Natural killer cell treated with Interleukin-12 subunit alpha and Interleukin-12 subunit beta and Interleukin-15 and Interleukin-18, amount 100 ng/mL, for 72 hours (primary cell): ENCODE measurements around the gene FBXO10. TPM values are rescaled to one million over a fixed set of nuclear protein-coding genes. Genes with fewer than 3 reads are reported as not detected.

Source experiments
- ATAC-seq, 2 donors: fragments of 150-1000 bp; cut with Tn5 transposase in 1 of 2; sonication (Bioruptor Pico), chemical (Tn5 transposase) in 1 of 2; 2 replicates each; pipeline ENCODE4 v1.10.0; 2021
- DNase-seq: peaks from one replicate; pipeline ENCODE4 v3.0.0; 2022; ENCODE audit warnings: low spot score
- H3K27ac Mint-ChIP-seq, 2 donors: 1 replicate in 1 of 2; 2 replicates in 1 of 2; pipeline ENCODE4 v1.8.0; 2022; ENCODE audit warnings: mixed read lengths in 2 of 2, mild to moderate bottlenecking in 1 of 2, moderate library complexity in 1 of 2
- H3K27me3 Mint-ChIP-seq, 2 donors: 1 replicate in 1 of 2; 2 replicates in 1 of 2; pipeline ENCODE4 v1.8.0; 2022; ENCODE audit warnings: mixed read lengths in 2 of 2
- H3K36me3 Mint-ChIP-seq: one replicate; pipeline ENCODE4 v1.8.0; 2022; ENCODE audit warnings: mixed read lengths
- H3K4me1 Mint-ChIP-seq, 2 donors: 1 replicate in 1 of 2; 2 replicates in 1 of 2; pipeline ENCODE4 v1.8.0; 2022; ENCODE audit warnings: low read depth in 2 of 2, mixed read lengths in 2 of 2, mild to moderate bottlenecking in 1 of 2
- H3K4me3 Mint-ChIP-seq: one replicate; pipeline ENCODE4 v1.8.0; 2022; ENCODE audit warnings: mixed read lengths
- H3K9me3 Mint-ChIP-seq: 2 replicates; pipeline ENCODE4 v1.8.0; 2022; ENCODE audit warnings: mixed read lengths
- total RNA-seq, 2 donors: library from RNA; stranded (reverse); gene quantifications; one replicate each; pipeline ENCODE4 v1.2.3, GENCODE V29; 2022

The FBXO10 gene
- total RNA-seq, 2 donors from 2014 or later, result 4.3 to 8.7 TPM

- peaks cover 20 to 24% of the 10 kb centered on the region in 2 donors for H3K4me1 Mint-ChIP-seq
- no peaks in the 10 kb centered on the region for H3K9me3 Mint-ChIP-seq
- DNase-seq, result no peak
- peak in 1 of 2 donors; percentile 12 for ATAC-seq
- no peak overlapping the region for H3K27ac Mint-ChIP-seq
- H3K36me3 Mint-ChIP-seq, result peaks cover 4% of the 10 kb centered on the region
- H3K27me3 Mint-ChIP-seq, result no peaks in the 10 kb centered on the region
- H3K4me3 Mint-ChIP-seq, result peak overlapping the region; percentile 71
Observed at GRCh38 chr9:37575511-37575914, 667 bp downstream of the FBXO10 start.

GRCh38 chr9:37575001-37575400, 1.2 kb downstream of the FBXO10 start:
- ATAC-seq (no peak), DNase-seq (no peak)
- Mint-ChIP-seq H3K27me3 (no peaks in the 10 kb centered on the region), H3K4me3 (peak overlapping the region; percentile 71), H3K36me3 (no peaks in the 10 kb centered on the region), H3K27ac (no peak overlapping the region), H3K4me1 (peaks cover 20 to 24% of the 10 kb centered on the region in 2 donors), H3K9me3 (no peaks in the 10 kb centered on the region)

GRCh38 chr9:37574241-37574721, 1.9 kb downstream of the FBXO10 start:
- Mint-ChIP-seq H3K36me3 (no peaks in the 10 kb centered on the region), H3K4me1 (peaks cover 20 to 24% of the 10 kb centered on the region in 2 donors), H3K27ac (no peak overlapping the region), H3K9me3 (no peaks in the 10 kb centered on the region), H3K4me3 (no peak overlapping the region), H3K27me3 (no peaks in the 10 kb centered on the region)
- ATAC-seq (no peak), DNase-seq (no peak)

GRCh38 chr9:37571282-37571681, 4.9 kb downstream of the FBXO10 start:
- no peaks in the 10 kb centered on the region for H3K27me3 Mint-ChIP-seq
- peaks cover 13 to 17% of the 10 kb centered on the region in 2 donors for H3K4me1 Mint-ChIP-seq
- no peak overlapping the region for H3K27ac Mint-ChIP-seq
- DNase-seq (no peak), ATAC-seq (no peak)
- no peaks in the 10 kb centered on the region for H3K9me3 Mint-ChIP-seq
- peaks cover 4% of the 10 kb centered on the region for H3K36me3 Mint-ChIP-seq
- H3K4me3 Mint-ChIP-seq, result no peak overlapping the region

- no peak for DNase-seq
- peaks cover 0 to 2% of the 10 kb centered on the region in 2 donors for H3K4me1 Mint-ChIP-seq
- no peak overlapping the region for H3K27ac Mint-ChIP-seq
Observed at GRCh38 chr9:37566716-37567115, 9.5 kb downstream of the FBXO10 start.

GRCh38 chr9:37565661-37566618, 10.2 kb downstream of the FBXO10 start:
- no peak for DNase-seq
- Mint-ChIP-seq H3K27me3 (no peaks in the 10 kb centered on the region), H3K27ac (no peak overlapping the region), H3K36me3 (peaks cover 11% of the 10 kb centered on the region), H3K9me3 (no peaks in the 10 kb centered on the region), H3K4me1 (peaks cover 0 to 2% of the 10 kb centered on the region in 2 donors), H3K4me3 (no peak overlapping the region)
- ATAC-seq, result no peak

More at GRCh38 chr9:37566716-37567115, 9.5 kb downstream of the FBXO10 start:
- Mint-ChIP-seq H3K4me3 (no peak overlapping the region), H3K36me3 (peaks cover 11% of the 10 kb centered on the region), H3K27me3 (no peaks in the 10 kb centered on the region), H3K9me3 (no peaks in the 10 kb centered on the region)
- no peak for ATAC-seq

GRCh38 chr9:37564916-37565315, 11.3 kb downstream of the FBXO10 start:
- Mint-ChIP-seq H3K27me3 (no peaks in the 10 kb centered on the region), H3K9me3 (no peaks in the 10 kb centered on the region), H3K27ac (no peak overlapping the region), H3K36me3 (peaks cover 11% of the 10 kb centered on the region), H3K4me1 (peaks cover 0 to 2% of the 10 kb centered on the region in 2 donors), H3K4me3 (no peak overlapping the region)
- ATAC-seq (no peak), DNase-seq (no peak)

- H3K4me1 Mint-ChIP-seq, result peaks cover 0 to 2% of the 10 kb centered on the region in 2 donors
- ATAC-seq (no peak), DNase-seq (no peak)
- no peaks in the 10 kb centered on the region for H3K9me3 Mint-ChIP-seq
- H3K36me3 Mint-ChIP-seq, result peaks cover 11% of the 10 kb centered on the region
- H3K4me3 Mint-ChIP-seq, result no peak overlapping the region
- H3K27ac Mint-ChIP-seq, result no peak overlapping the region
- H3K27me3 Mint-ChIP-seq, result no peaks in the 10 kb centered on the region
Observed at GRCh38 chr9:37563806-37564513, 12.2 kb downstream of the FBXO10 start.

GRCh38 chr9:37562826-37563225, 13.4 kb downstream of the FBXO10 start:
- no peaks in the 10 kb centered on the region for H3K27me3 Mint-ChIP-seq
- H3K9me3 Mint-ChIP-seq, result no peaks in the 10 kb centered on the region
- H3K27ac Mint-ChIP-seq, result no peak overlapping the region
- H3K4me3 Mint-ChIP-seq, result no peak overlapping the region
- ATAC-seq (no peak), DNase-seq (no peak)
- H3K4me1 Mint-ChIP-seq, result no peaks in the 10 kb centered on the region
- H3K36me3 Mint-ChIP-seq, result peaks cover 7% of the 10 kb centered on the region

GRCh38 chr9:37561682-37562081, 14.5 kb downstream of the FBXO10 start:
- Mint-ChIP-seq H3K27ac (no peak overlapping the region), H3K9me3 (no peaks in the 10 kb centered on the region), H3K36me3 (peaks cover 7% of the 10 kb centered on the region), H3K27me3 (no peaks in the 10 kb centered on the region), H3K4me3 (no peak overlapping the region), H3K4me1 (no peaks in the 10 kb centered on the region)
- ATAC-seq (no peak), DNase-seq (no peak)

- no peak overlapping the region for H3K4me3 Mint-ChIP-seq
Observed at GRCh38 chr9:37559855-37560592, 16.2 kb downstream of the FBXO10 start.

GRCh38 chr9:37559125-37559524, 17.1 kb downstream of the FBXO10 start:
- H3K36me3 Mint-ChIP-seq, result peaks cover 7% of the 10 kb centered on the region
- no peak for DNase-seq

More at GRCh38 chr9:37559855-37560592, 16.2 kb downstream of the FBXO10 start:
- no peak overlapping the region for H3K27ac Mint-ChIP-seq
- H3K4me1 Mint-ChIP-seq, result no peaks in the 10 kb centered on the region
- H3K27me3 Mint-ChIP-seq, result no peaks in the 10 kb centered on the region
- ATAC-seq (no peak), DNase-seq (no peak)
- no peaks in the 10 kb centered on the region for H3K9me3 Mint-ChIP-seq
- H3K36me3 Mint-ChIP-seq, result peaks cover 7% of the 10 kb centered on the region

GRCh38 chr9:37555786-37556185, 20.4 kb downstream of the FBXO10 start:
- Mint-ChIP-seq H3K27me3 (no peaks in the 10 kb centered on the region), H3K27ac (no peak overlapping the region), H3K4me1 (no peaks in the 10 kb centered on the region), H3K9me3 (no peaks in the 10 kb centered on the region), H3K36me3 (no peaks in the 10 kb centered on the region), H3K4me3 (no peak overlapping the region)
- no peak for DNase-seq
- no peak for ATAC-seq

More at GRCh38 chr9:37559125-37559524, 17.1 kb downstream of the FBXO10 start:
- Mint-ChIP-seq H3K27me3 (no peaks in the 10 kb centered on the region), H3K9me3 (no peaks in the 10 kb centered on the region), H3K4me3 (no peak overlapping the region), H3K4me1 (no peaks in the 10 kb centered on the region), H3K27ac (no peak overlapping the region)
- ATAC-seq, result no peak
